Kidney (tissue), 14 donors: Measurements from ENCODE around the gene AP5Z1. TPM values are rescaled to one million over a fixed set of nuclear protein-coding genes. Genes with fewer than 3 reads are reported as not detected.

ENCODE experiments used
- DNase-seq, 5 donors: peaks; one replicate each; pipeline ENCODE4 v3.0.0-alpha.2; 2013 to 2020
- FAIRE-seq: peaks from 2 replicates; lab custom pipeline; 2012; peaks lifted over from hg19 to GRCh38; lab: Jason Lieb, UNC
- H3K27ac ChIP-seq, 2 donors: one replicate each; pipeline ENCODE4 v1.7.0; 2013; ENCODE audit warnings: low read depth in 2 of 2, low read length in 2 of 2, inconsistent platforms in 1 of 2
- H3K27me3 ChIP-seq: one replicate; pipeline ENCODE4 v1.7.1; 2013; ENCODE audit warnings: low read length, inconsistent platforms; ENCODE audit not compliant: control insufficient read depth, insufficient read depth
- H3K36me3 ChIP-seq, 3 donors: one replicate each; pipeline versions ENCODE4 v1.7.0 to v1.7.1; 2013; ENCODE audit warnings: low read length in 3 of 3, control low read depth in 1 of 3, inconsistent platforms in 1 of 3; ENCODE audit not compliant: insufficient read depth in 3 of 3, control insufficient read depth in 2 of 3
- H3K4me1 ChIP-seq, 3 donors: one replicate each; pipeline versions ENCODE4 v1.7.0 to v1.7.1; 2013; ENCODE audit warnings: low read length in 3 of 3, inconsistent platforms in 1 of 3, low read depth in 1 of 3; ENCODE audit not compliant: control insufficient read depth in 2 of 3, insufficient read depth in 2 of 3
- H3K4me3 ChIP-seq, 3 donors: one replicate each; pipeline versions ENCODE4 v1.7.0 to v1.8.1; 2013; ENCODE audit warnings: low read length in 3 of 3, control low read depth in 1 of 3, inconsistent platforms in 1 of 3
- H3K9ac ChIP-seq, 3 donors: one replicate each; pipeline versions ENCODE4 v1.7.0 to v1.7.1; 2013; ENCODE audit warnings: low read length in 3 of 3, control low read depth in 1 of 3, inconsistent platforms in 1 of 3
- H3K9me3 ChIP-seq, 3 donors: one replicate each; pipeline versions ENCODE4 v1.7.0 to v1.7.1; 2013; ENCODE audit warnings: low read length in 3 of 3, control low read depth in 1 of 3, inconsistent platforms in 1 of 3; ENCODE audit not compliant: control insufficient read depth in 2 of 3, insufficient read depth in 1 of 3
- intact Hi-C: fragments of 100-400 bp; cut with DNase I; formaldehyde crosslinking; loops from one replicate; pipeline ENCODE4 v1.11.1; 2022
- polyA plus RNA-seq: library from polyadenylated mRNA; stranded (reverse); fragments of 350-450 nt; fragmentation: Illumina TruSeq; extraction: RNeasy Lipid Tissue Mini Kit (QIAGEN cat#74804); gene quantifications from one replicate; pipeline ENCODE4 v1.2.3, GENCODE V29; 2014; ENCODE audit warnings: low read depth, low replicate concordance; ENCODE audit not compliant: insufficient read depth
- total RNA-seq: library from RNA; stranded (reverse); fragmentation: NEBNext Ultra II Directional; extraction: Animal tissue kit (Norgen Biotek cat#: 25700); gene quantifications from one replicate; pipeline ENCODE4 v1.2.1, GENCODE V29; 2021
- TF ChIP-seq, protein P1 (sequence below): IDR thresholded peaks from 3 replicates; pipeline ENCODE4 v1.5.1; 2012; ENCODE audit warnings: mild to moderate bottlenecking, moderate library complexity, borderline replicate concordance; ENCODE audit not compliant: insufficient read depth; ENCODE audit errors: extremely low read depth
- donor health status: control.
- donor health status: control.
- donor health status: control.
- donor health status: control.
- donor health status: control.
- donor health status: DM: yes; HTN: yes; CAD: no.
- donor health status: Normal renal cell carcinoma (clear cell type).

The AP5Z1 gene
- total and polyA plus RNA-seq, 2 donors from 2014 or later: 23.4 to 38.5 TPM

DNA sequence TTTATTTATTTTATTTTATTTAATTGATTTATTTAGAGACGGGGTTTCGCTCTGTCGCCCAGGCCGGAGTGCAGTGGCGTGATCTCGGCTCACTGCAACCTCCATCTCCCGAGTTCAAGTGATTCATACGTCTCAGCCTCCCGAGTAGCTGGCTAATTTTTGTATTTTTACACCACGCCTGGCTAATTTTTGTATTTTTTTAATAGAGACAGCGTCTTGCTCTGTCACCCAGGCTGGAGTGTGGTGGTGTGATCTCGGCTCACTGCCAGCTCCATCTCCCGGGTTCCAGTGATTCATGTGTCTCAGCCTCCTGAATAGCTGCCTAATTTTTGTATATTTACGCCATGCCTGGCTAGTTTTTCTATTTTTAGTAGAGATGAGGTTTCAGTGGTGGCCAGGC lies 34.2 kb downstream of the AP5Z1 start:
- DNase-seq (no peak), FAIRE-seq (no peak)
- Histone ChIP-seq H3K27ac (no peak overlapping the region), H3K27me3 (no peaks in the 10 kb centered on the region), H3K4me1 (no peaks in the 10 kb centered on the region), H3K9me3 (no peaks in the 10 kb centered on the region), H3K36me3 (no peaks in the 10 kb centered on the region), H3K9ac (no peak overlapping the region), H3K4me3 (no peak overlapping the region)
- TF ChIP-seq, protein P1, sequence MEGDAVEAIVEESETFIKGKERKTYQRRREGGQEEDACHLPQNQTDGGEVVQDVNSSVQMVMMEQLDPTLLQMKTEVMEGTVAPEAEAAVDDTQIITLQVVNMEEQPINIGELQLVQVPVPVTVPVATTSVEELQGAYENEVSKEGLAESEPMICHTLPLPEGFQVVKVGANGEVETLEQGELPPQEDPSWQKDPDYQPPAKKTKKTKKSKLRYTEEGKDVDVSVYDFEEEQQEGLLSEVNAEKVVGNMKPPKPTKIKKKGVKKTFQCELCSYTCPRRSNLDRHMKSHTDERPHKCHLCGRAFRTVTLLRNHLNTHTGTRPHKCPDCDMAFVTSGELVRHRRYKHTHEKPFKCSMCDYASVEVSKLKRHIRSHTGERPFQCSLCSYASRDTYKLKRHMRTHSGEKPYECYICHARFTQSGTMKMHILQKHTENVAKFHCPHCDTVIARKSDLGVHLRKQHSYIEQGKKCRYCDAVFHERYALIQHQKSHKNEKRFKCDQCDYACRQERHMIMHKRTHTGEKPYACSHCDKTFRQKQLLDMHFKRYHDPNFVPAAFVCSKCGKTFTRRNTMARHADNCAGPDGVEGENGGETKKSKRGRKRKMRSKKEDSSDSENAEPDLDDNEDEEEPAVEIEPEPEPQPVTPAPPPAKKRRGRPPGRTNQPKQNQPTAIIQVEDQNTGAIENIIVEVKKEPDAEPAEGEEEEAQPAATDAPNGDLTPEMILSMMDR: no peak
- intact Hi-C loops: no loop called here

DNA sequence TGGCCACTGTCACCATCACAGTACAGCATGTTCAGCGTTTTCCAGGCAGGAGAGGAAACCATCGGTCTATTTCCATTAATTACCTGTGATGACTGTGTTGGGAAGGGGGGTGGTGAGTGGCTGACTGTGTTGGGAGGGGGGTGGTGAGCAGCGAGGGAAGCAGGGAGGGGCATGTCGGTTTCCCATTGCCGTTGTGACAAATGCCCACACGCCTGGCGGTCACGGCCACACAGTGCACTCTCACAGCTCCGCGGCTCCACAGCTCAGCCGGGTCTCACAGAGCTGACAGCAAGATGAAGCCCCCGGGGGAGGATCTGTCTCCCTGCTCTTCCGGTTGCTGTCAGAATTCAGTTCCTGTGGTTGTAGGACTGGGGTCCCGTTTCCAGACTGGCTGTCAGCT lies 39.0 kb downstream of the AP5Z1 start:
- Histone ChIP-seq H3K36me3 (no peaks in the 10 kb centered on the region), H3K4me1 (no peaks in the 10 kb centered on the region), H3K27me3 (no peaks in the 10 kb centered on the region), H3K9ac (no peak overlapping the region), H3K27ac (no peak overlapping the region), H3K9me3 (no peaks in the 10 kb centered on the region), H3K4me3 (no peak overlapping the region)
- FAIRE-seq (no peak), DNase-seq (no peak)
- TF ChIP-seq, protein P1: no peak
- intact Hi-C loops: no loop called here

DNA sequence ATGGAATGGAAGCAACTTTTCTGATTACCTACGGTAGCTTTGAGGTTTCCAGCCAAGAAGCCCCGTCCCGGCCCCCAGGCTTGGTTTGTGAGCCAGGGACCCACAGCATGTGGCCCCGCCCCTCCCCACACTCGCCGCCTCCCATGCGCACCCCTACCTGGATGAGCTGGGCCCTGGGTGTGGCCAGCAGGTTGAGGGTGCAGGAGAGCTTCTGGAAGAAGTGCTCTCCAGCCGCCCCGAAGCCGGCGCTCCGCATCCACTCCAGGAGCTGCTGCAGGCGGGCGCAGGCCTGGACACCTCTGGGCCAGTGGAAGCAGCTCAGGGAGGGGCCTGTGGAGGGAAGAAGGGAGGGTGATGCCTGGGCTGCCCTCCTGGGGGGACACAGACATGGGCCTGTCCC lies 39.7 kb downstream of the AP5Z1 start:
- intact Hi-C loops: no loop called here
- Histone ChIP-seq H3K4me3 (no peak overlapping the region), H3K27ac (no peak overlapping the region), H3K27me3 (no peaks in the 10 kb centered on the region), H3K36me3 (no peaks in the 10 kb centered on the region), H3K9me3 (no peaks in the 10 kb centered on the region), H3K9ac (no peak overlapping the region), H3K4me1 (no peaks in the 10 kb centered on the region)
- TF ChIP-seq, protein P1: no peak
- no peak for FAIRE-seq
- no peak for DNase-seq

DNA sequence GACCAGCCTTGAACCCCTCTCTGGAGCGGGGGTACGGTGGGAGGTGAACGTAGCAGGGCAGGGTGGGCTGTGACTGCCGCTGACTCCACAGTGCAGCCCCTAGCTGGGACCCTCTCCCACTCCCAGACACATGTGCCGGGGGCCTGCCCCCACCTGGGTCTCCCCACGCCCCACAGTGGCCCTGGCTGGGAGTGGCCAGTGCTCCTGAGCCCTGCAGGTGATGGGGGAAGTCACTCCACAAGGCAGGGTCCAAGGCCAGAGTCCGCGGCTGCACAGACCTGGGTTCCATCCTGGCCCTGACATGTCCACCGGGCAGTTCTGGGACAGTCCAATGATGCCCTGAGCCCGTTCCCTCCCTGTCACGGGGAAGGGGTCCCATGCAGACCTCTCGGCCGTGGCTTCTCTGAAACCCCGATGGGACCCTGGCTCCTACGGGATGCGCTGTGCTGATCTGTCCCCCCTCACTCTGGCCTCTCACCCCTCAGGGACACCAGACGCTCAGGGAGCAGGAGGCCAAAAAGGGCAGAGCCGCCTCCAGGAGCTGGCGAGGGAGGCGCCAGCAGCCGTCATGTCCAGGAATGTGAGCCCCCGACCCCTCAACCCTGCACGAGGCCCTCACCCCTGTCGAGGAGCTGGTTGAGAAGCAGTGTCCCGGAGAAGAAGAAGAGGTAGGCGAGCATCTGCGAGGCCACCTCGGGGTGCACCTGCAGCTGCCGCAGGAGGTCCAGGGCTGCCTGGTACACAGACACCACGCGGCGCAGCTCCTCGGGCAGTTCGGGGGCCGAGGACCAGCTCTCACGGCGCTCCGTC lies 40.4 kb downstream of the AP5Z1 start:
- DNase-seq: no peak
- FAIRE-seq: no peak
- H3K27ac ChIP-seq: no peak overlapping the region
- no peak overlapping the region for H3K9ac ChIP-seq
- intact Hi-C loops: no loop called here
- H3K27me3 ChIP-seq: no peaks in the 10 kb centered on the region
- TF ChIP-seq, protein P1: no peak
- no peaks in the 10 kb centered on the region for H3K9me3 ChIP-seq
- H3K4me1 ChIP-seq: peaks cover 0 to 1% (median 0%) of the 10 kb centered on the region in 3 donors
- no peak overlapping the region for H3K4me3 ChIP-seq
- H3K36me3 ChIP-seq: no peaks in the 10 kb centered on the region
